GM19463 (cell line): ENCODE measurements around the gene ITLN2.
"Not testable (repeated sequence)": the region's sequence is repeated elsewhere in the genome, so short reads cannot be mapped to it uniquely, and the experiment has no call there.

Experiments
- ATAC-seq: cut with Tn5 transposase; IDR thresholded peaks from one replicate; pipeline ENCODE4 v1.9.1; 2021; ENCODE audit warnings: mild to moderate bottlenecking, moderate library complexity; ENCODE audit not compliant: unreplicated experiment

The ITLN2 gene

GRCh38 chr1:160910170-160910750 lies 44.3 kb downstream of the ITLN2 start:
- no peak for ATAC-seq

GRCh38 chr1:160907976-160908375 lies 46.6 kb downstream of the ITLN2 start:
- no peak for ATAC-seq

GRCh38 chr1:160905617-160905989 lies 49.0 kb downstream of the ITLN2 start:
- no peak for ATAC-seq

- ATAC-seq = no peak
These were observed 49.6 kb downstream of the ITLN2 start for GRCh38 chr1:160904783-160905616.

- ATAC-seq = not testable (repeated sequence)
These were observed 52.4 kb downstream of the ITLN2 start for GRCh38 chr1:160902251-160902650.

- ATAC-seq = no peak
These were observed 52.8 kb downstream of the ITLN2 start for GRCh38 chr1:160901768-160902167.

GRCh38 chr1:160900683-160901082 lies 53.9 kb downstream of the ITLN2 start:
- not testable (repeated sequence) for ATAC-seq
